AG20443 (cell line): Measurements from ENCODE around the gene XRCC6.
"Not testable (repeated sequence)": the region's sequence is repeated elsewhere in the genome, so short reads cannot be mapped to it uniquely, and the experiment has no call there.

Source experiments
- DNase-seq: peaks from one replicate; pipeline ENCODE4 v3.0.0; 2012; ENCODE audit warnings: low spot score, mixed read lengths

Gene XRCC6

GRCh38 chr22:41650821-41651220 is 29.7 kb downstream of the XRCC6 start:
- no peak for DNase-seq

- no peak for DNase-seq
Observed at GRCh38 chr22:41654322-41654721, 33.2 kb downstream of the XRCC6 start.

GRCh38 chr22:41656556-41656955 is 35.5 kb downstream of the XRCC6 start:
- DNase-seq = no peak

GRCh38 chr22:41657709-41658108 is 36.6 kb downstream of the XRCC6 start:
- DNase-seq = no peak

- DNase-seq = no peak
Observed at GRCh38 chr22:41658869-41659268, 37.8 kb downstream of the XRCC6 start.

- DNase-seq = no peak
Observed at GRCh38 chr22:41659941-41660340, 38.8 kb downstream of the XRCC6 start.

- DNase-seq = no peak
Observed at GRCh38 chr22:41660416-41660815, 39.3 kb downstream of the XRCC6 start.

- DNase-seq = no peak
Observed at GRCh38 chr22:41661088-41661487, 40.0 kb downstream of the XRCC6 start.

- no peak for DNase-seq
Observed at GRCh38 chr22:41661713-41662112, 40.6 kb downstream of the XRCC6 start.

GRCh38 chr22:41663594-41663993 is 42.5 kb downstream of the XRCC6 start:
- DNase-seq = not testable (repeated sequence)

- DNase-seq = no peak
Observed at GRCh38 chr22:41664490-41664889, 43.4 kb downstream of the XRCC6 start.

- no peak for DNase-seq
Observed at GRCh38 chr22:41664951-41665350, 43.9 kb downstream of the XRCC6 start.

- peak; percentile 56 for DNase-seq
Observed at GRCh38 chr22:41668971-41669911, 48.1 kb downstream of the XRCC6 start.

- not testable (repeated sequence) for DNase-seq
Observed at GRCh38 chr22:41672096-41672495, 51.0 kb downstream of the XRCC6 start.

GRCh38 chr22:41672780-41673509 is 51.9 kb downstream of the XRCC6 start:
- no peak for DNase-seq

- DNase-seq = no peak
Observed at GRCh38 chr22:41674846-41675340, 53.8 kb downstream of the XRCC6 start.

GRCh38 chr22:41676134-41676533 is 55.0 kb downstream of the XRCC6 start:
- no peak for DNase-seq

- DNase-seq = no peak
Observed at GRCh38 chr22:41681616-41682015, 60.5 kb downstream of the XRCC6 start.

GRCh38 chr22:41682033-41682807 is 61.1 kb downstream of the XRCC6 start:
- peak; percentile 90 for DNase-seq

- DNase-seq = no peak
Observed at GRCh38 chr22:41683052-41683451, 62.0 kb downstream of the XRCC6 start.

- DNase-seq = no peak
Observed at GRCh38 chr22:41683616-41684015, 62.5 kb downstream of the XRCC6 start.

GRCh38 chr22:41684194-41684593 is 63.1 kb downstream of the XRCC6 start:
- no peak for DNase-seq
